ENCODE data around the gene ERMARD.

DNA sequence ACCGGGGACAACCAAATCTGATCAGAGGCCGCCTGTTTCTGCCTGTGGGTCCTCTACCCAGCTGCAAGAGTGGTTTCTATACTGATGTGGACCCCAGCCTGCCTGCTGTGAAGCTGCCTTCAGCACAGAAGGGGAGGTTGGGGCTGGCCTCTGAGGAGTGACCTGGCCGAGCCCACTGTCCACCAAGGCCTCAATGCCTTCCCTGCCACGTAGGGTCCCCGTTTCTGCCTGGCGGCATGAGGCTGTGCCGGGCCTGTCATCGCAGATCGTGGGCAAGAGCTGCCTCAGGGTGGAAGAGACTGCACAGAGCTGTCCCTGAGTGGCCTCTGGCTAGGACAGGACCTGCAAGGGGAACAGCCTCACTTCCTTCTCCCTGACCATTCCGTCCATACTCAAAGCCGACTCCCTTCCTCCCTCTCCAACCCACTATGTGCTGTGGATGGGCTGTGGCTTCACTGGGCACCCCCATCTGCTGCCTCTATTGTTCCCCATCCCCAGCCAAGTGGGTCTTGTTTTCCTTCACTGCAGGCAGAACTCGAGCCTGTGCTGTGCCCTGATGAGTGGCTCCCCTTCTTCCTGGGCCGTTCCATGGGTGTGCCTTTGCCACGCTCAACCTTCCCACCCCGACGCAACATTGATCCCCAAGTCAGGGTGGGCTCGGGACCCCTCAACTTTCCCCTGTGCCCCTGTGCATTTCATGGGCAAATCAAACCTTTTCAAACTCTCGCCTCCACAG, 60.3 kb downstream of the ERMARD start:
- no peak for TF ChIP-seq TARDBP (IDR thresholded peaks at IDR 0.05)
- TF ChIP-seq LEF1 (IDR thresholded peaks at IDR 0.05; ENCODE audit: borderline replicate concordance) = no peak
- TF ChIP-seq SP1 (IDR thresholded peaks at IDR 0.05) = no peak
